C4-2B (cell line): Measurements from ENCODE around the gene DAB1.

Experiments
- H3K27ac ChIP-seq: fragments of 450-650 bp; 2 replicates; pipeline ENCODE4 v1.5.1; 2017
- CTCF ChIP-seq: fragments of 450-650 bp; conservative IDR thresholded peaks from 2 replicates; pipeline ENCODE4 v1.5.1; 2017; ENCODE audit warnings: mild to moderate bottlenecking
- ZFX ChIP-seq: fragments of 450-650 bp; IDR thresholded peaks from 2 replicates; pipeline ENCODE4 v1.6.1; 2017

DAB1 gene

DNA sequence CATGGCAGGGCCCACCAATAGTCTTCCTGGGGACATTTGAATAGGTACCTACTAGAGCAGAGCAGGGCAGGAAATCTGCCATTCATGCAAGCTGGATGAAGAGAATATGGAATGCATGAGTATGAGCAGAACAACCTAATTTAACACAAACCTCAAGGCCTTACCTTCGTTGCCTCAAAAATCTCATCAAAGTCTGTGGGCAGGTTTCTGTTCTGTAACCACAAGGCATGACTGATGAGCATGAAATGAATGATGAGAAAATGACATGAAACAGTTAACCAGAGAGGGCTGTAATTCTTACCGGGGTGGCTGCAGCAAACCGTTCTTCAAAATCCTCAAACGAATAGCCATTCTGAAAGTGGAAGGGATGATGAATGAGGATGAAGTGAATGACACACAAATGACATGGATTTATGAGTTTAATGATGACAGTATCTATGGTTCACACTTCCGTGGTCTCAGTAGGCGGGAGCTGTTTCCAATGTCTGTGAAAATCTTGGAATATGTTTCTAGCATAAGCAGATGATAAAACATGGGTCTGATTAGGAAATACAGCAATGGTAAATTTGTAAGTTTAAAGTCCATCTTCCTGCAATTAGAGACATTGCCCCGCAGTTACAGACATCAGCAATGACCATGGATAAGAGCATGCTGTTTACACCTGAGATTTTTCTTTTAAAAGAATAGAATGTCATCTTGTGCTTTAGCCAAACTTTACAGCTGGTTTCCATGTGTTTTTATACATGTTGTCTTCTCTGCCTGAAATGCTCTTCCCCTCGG is 390.4 kb downstream of the DAB1 start:
- H3K27ac ChIP-seq = no peak overlapping the region

DNA sequence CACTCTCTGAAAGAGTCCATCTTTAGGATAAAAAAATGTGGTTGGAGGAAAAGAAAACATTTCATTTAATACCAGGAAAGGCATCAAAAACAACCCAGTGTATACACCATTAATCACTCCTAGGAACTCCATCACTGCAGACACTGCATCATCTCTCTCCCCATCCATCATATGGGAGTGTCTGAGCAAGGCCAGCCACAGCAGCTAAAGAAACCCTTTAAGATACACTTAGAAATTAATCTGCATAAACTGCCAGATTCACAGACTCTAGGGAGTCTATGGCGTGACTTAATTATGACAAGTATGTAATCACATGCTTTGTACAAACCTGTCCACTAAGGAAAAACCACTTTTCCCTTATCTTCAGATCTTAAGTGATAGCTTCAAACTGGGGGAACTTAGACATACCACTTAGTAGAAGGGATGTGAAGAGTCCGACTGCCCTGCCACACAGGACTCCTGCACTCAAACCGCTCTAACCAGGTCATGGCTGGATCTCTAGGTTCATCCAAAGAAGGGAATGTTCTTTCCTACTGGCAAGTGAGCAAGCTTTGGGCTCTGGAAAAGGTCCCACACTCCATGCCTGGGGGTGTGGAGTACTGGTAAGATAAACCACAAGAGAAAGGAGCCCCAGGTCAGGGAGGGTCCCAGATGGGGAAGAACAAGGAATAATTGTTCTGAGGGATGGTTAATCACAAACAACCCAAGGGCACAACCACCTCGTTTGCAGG is 397.1 kb downstream of the DAB1 start:
- no peak overlapping the region for H3K27ac ChIP-seq
- TF ChIP-seq ZFX = no peak
- no peak for TF ChIP-seq CTCF

More for the DNA sequence above, 390.4 kb downstream of the DAB1 start:
- TF ChIP-seq ZFX = no peak
- TF ChIP-seq CTCF = no peak

- no peak overlapping the region for H3K27ac ChIP-seq
- TF ChIP-seq ZFX = no peak
- no peak for TF ChIP-seq CTCF
Measured at GRCh38 chr1:57024855-57025254, 399.0 kb downstream of the DAB1 start.

DNA sequence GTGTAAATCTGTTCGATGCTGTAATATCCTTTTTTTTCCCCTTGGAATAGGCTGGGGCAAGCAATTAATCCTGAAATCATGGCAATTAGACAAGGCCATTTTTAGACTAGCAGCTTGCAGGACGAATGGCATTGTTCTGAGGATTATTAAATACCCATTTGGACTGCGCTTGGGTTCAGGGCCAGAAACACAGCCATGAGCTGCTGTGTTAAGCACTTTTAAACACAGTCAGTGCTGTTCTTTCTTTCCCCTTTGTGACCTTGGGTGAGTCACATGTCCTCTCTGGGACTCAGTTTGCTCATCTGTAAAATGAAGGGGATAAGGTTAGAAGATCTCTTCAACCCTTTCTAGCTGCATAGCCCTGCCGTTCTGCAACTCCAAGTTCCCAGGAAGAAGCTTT is 399.4 kb downstream of the DAB1 start:
- TF ChIP-seq ZFX (no peak), CTCF (no peak)
- H3K27ac ChIP-seq = no peak overlapping the region

- no peak for TF ChIP-seq ZFX
- TF ChIP-seq CTCF = no peak
- H3K27ac ChIP-seq = no peak overlapping the region
Measured at GRCh38 chr1:57020216-57020615, 403.6 kb downstream of the DAB1 start.

DNA sequence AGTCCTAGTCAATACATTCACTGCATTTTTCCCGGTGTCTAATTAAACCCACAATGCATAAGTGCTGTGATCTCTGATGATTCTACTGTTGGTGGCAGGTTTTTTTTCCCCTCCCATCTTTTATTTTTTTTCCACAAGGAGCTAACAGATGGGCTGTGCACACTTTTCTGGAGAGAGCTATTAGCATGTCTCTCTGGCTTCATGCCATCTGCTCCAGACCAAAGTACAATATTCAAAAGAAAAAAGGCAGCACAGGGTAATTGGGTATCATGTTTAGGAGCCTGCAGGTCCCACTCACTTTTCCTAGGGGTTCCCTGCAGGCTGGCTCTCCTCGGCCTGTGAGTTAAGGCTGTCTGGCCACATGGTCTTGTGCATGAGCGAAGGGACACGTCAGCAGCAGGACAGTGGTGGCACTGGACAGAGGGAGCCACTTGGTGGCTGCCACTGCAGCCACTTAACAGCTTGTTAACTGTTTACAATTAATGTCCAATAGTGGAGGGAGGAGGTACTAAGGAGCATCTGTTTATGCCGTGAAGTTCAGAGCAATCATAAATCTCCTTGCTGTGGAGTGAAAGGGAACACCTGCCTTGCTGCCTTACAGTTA is 404.5 kb downstream of the DAB1 start:
- TF ChIP-seq ZFX = no peak
- TF ChIP-seq CTCF = no peak

GRCh38 chr1:57018119-57018518 is 405.7 kb downstream of the DAB1 start:
- no peak for TF ChIP-seq ZFX
- no peak; the same call in 1 of the 2 replicates for TF ChIP-seq CTCF
- no peak overlapping the region for H3K27ac ChIP-seq

More for the DNA sequence above, 404.5 kb downstream of the DAB1 start:
- no peak overlapping the region for H3K27ac ChIP-seq
